ENCODE results near the gene BPIFB2. TPM values are rescaled to one million over a fixed set of nuclear protein-coding genes. Genes with fewer than 3 reads are reported as not detected.
A peak's percentile ranks its signal among the peaks of the same experiment; 100 is the strongest.

BPIFB2 gene
- total RNA-seq, 3 donors from 2014 or later (not counting 1 experiment from before 2014, with no cell fraction given) = not detected

GRCh38 chr20:32970115-32970972 is 37.2 kb upstream of the BPIFB2 start:
- peak overlapping the region in 1 of 2 donors; percentile 81 for H3K27ac Mint-ChIP-seq
- Histone ChIP-seq H3K27me3 (ENCODE audit: control insufficient read depth, insufficient read depth, low read length) (no peaks in the 10 kb centered on the region), H3K36me3 (ENCODE audit: control insufficient read depth, insufficient read depth, low read length) (no peaks in the 10 kb centered on the region), H3K4me1 (ENCODE audit: control insufficient read depth, insufficient read depth, low read length) (peaks cover 79% of the 10 kb centered on the region), H3K27ac (ENCODE audit: low read length) (peak overlapping the region; percentile 94), H3K9me3 (ENCODE audit: control insufficient read depth, insufficient read depth, low read length) (no peaks in the 10 kb centered on the region), H3K4me3 (ENCODE audit: low read length) (no peak overlapping the region)
- peak overlapping the region; percentile 10 for H3K4me3 Mint-ChIP-seq
- no peak for ATAC-seq
- H3K4me1 Mint-ChIP-seq = peaks cover 25 to 26% of the 10 kb centered on the region in 2 donors
- 93% methylated on average over 15 of the region's 15 CpGs for WGBS (ENCODE audit: insufficient coverage)
- DNase-seq = peak in 1 of 2 donors; percentile 32
- intact Hi-C loops (cut with micrococcal nuclease) = no loop called here
- no peaks in the 10 kb centered on the region for H3K9me3 Mint-ChIP-seq
- no peaks in the 10 kb centered on the region for H3K27me3 Mint-ChIP-seq (ENCODE audit: low read depth in 2 of 2)
- H3K36me3 Mint-ChIP-seq = no peaks in the 10 kb centered on the region
- no peak for TF ChIP-seq CTCF (IDR thresholded peaks at IDR 0.05)

- H3K27me3 Mint-ChIP-seq (ENCODE audit: low read depth in 2 of 2) = no peaks in the 10 kb centered on the region
- ATAC-seq (no peak), DNase-seq (no peak)
- Histone ChIP-seq H3K36me3 (ENCODE audit: control insufficient read depth, insufficient read depth, low read length) (no peaks in the 10 kb centered on the region), H3K4me3 (ENCODE audit: low read length) (no peak overlapping the region), H3K27ac (ENCODE audit: low read length) (peak overlapping the region; percentile 94), H3K4me1 (ENCODE audit: control insufficient read depth, insufficient read depth, low read length) (peaks cover 73% of the 10 kb centered on the region), H3K27me3 (ENCODE audit: control insufficient read depth, insufficient read depth, low read length) (no peaks in the 10 kb centered on the region), H3K9me3 (ENCODE audit: control insufficient read depth, insufficient read depth, low read length) (no peaks in the 10 kb centered on the region)
- no peak overlapping the region for H3K4me3 Mint-ChIP-seq
- peaks cover 25 to 27% of the 10 kb centered on the region in 2 donors for H3K4me1 Mint-ChIP-seq
- intact Hi-C loops (cut with micrococcal nuclease) = no loop called here
- 85% methylated on average over 2 of the region's 2 CpGs for WGBS (ENCODE audit: insufficient coverage)
- H3K27ac Mint-ChIP-seq = no peak overlapping the region
- H3K36me3 Mint-ChIP-seq = no peaks in the 10 kb centered on the region
- no peak for TF ChIP-seq CTCF (IDR thresholded peaks at IDR 0.05)
- no peaks in the 10 kb centered on the region for H3K9me3 Mint-ChIP-seq
Measured at GRCh38 chr20:32970973-32971300, 36.6 kb upstream of the BPIFB2 start.

- H3K27me3 Mint-ChIP-seq (ENCODE audit: low read depth in 2 of 2) = no peaks in the 10 kb centered on the region
- ATAC-seq (peak in 1 of 3 donors; percentile 5), DNase-seq (peak in 1 of 2 donors; percentile 70)
- Histone ChIP-seq H3K36me3 (ENCODE audit: control insufficient read depth, insufficient read depth, low read length) (no peaks in the 10 kb centered on the region), H3K27me3 (ENCODE audit: control insufficient read depth, insufficient read depth, low read length) (no peaks in the 10 kb centered on the region), H3K27ac (ENCODE audit: low read length) (peak overlapping the region; percentile 94), H3K4me1 (ENCODE audit: control insufficient read depth, insufficient read depth, low read length) (peaks cover 65% of the 10 kb centered on the region), H3K4me3 (ENCODE audit: low read length) (no peak overlapping the region), H3K9me3 (ENCODE audit: control insufficient read depth, insufficient read depth, low read length) (peaks cover 7% of the 10 kb centered on the region)
- H3K9me3 Mint-ChIP-seq = peaks cover 0 to 2% of the 10 kb centered on the region in 2 donors
- H3K27ac Mint-ChIP-seq = no peak overlapping the region
- WGBS (ENCODE audit: insufficient coverage) = 28% methylated on average over 6 of the region's 6 CpGs
- intact Hi-C loops (cut with micrococcal nuclease) = no loop called here
- no peak overlapping the region for H3K4me3 Mint-ChIP-seq
- no peaks in the 10 kb centered on the region for H3K36me3 Mint-ChIP-seq
- peaks cover 17 to 24% of the 10 kb centered on the region in 2 donors for H3K4me1 Mint-ChIP-seq
- no peak for TF ChIP-seq CTCF (IDR thresholded peaks at IDR 0.05)
Measured at GRCh38 chr20:32971703-32972161, 35.8 kb upstream of the BPIFB2 start.

All from natural killer cell (primary cell).